OCI-LY7 (cell line): ENCODE results near the gene MRPL3. TPM values are rescaled to one million over a fixed set of nuclear protein-coding genes. Genes with fewer than 3 reads are reported as not detected.

Source experiments
- BruUV-seq: library from RNA; stranded (reverse); fragments of 400-500 nt; replicated peaks from 2 replicates; lab custom pipeline; 2021; lab: Mats Ljungman, UMichigan
- CTCF ChIA-PET: fragments of 300-600 bp; sonication (Branson Sonifier 250); formaldehyde crosslinking; loops from one replicate; lab custom pipeline; 2022; ENCODE audit warnings: antibody characterized with exemption; ENCODE audit not compliant: unreplicated experiment; lab: Charles Lee
- POLR2A ChIA-PET: fragments of 300-600 bp; sonication (Branson Sonifier 250); formaldehyde crosslinking; loops from one replicate; lab custom pipeline; 2022; ENCODE audit warnings: antibody characterized with exemption; lab: Charles Lee
- DNase-seq: peaks from one replicate; pipeline ENCODE4 v3.0.0-alpha.2; 2015; ENCODE audit warnings: low spot score
- H2AFZ ChIP-seq: fragments of 200-600 bp; sonication (generic), shearing (Covaris generic); 2 replicates; pipeline ENCODE4 v1.6.1; 2014; ENCODE audit warnings: mild to moderate bottlenecking, antibody characterized with exemption, low read length, moderate library complexity
- H3K27ac ChIP-seq: fragments of 200-600 bp; sonication (generic); 2 replicates; pipeline ENCODE4 v1.5.1; 2014; ENCODE audit warnings: mixed run types, low read depth, mild to moderate bottlenecking, moderate library complexity, low read length, inconsistent platforms; ENCODE audit not compliant: poor library complexity, severe bottlenecking
- H3K36me3 ChIP-seq: fragments of 200-600 bp; sonication (generic); 2 replicates; pipeline ENCODE4 v1.6.1; 2014; ENCODE audit warnings: mild to moderate bottlenecking, antibody characterized with exemption, low read length, moderate library complexity, mixed read lengths; ENCODE audit not compliant: insufficient read depth
- H3K4me1 ChIP-seq: fragments of 200-600 bp; sonication (generic); 2 replicates; pipeline ENCODE4 v1.5.1; 2014; ENCODE audit warnings: mild to moderate bottlenecking, low read length; ENCODE audit not compliant: insufficient read depth, poor library complexity, severe bottlenecking
- H3K4me2 ChIP-seq: fragments of 200-600 bp; sonication (generic); 2 replicates; pipeline ENCODE4 v1.6.1; 2014; ENCODE audit warnings: mild to moderate bottlenecking, low read length
- H3K4me3 ChIP-seq: fragments of 200-600 bp; sonication (generic); 2 replicates; pipeline ENCODE4 v1.5.1; 2014; ENCODE audit warnings: mild to moderate bottlenecking, low read depth, low read length; ENCODE audit not compliant: poor library complexity, severe bottlenecking
- H3K79me2 ChIP-seq: fragments of 200-600 bp; sonication (generic); 2 replicates; pipeline ENCODE4 v1.6.1; 2016; ENCODE audit warnings: low read depth, mild to moderate bottlenecking, low read length, moderate library complexity, mixed read lengths; ENCODE audit not compliant: insufficient read depth
- H3K9me2 ChIP-seq: fragments of 200-600 bp; sonication (generic); 2 replicates; pipeline ENCODE4 v1.6.1; 2016; ENCODE audit warnings: mild to moderate bottlenecking, low read length, mixed read lengths; ENCODE audit not compliant: insufficient read depth
- H3K9me3 ChIP-seq: fragments of 200-600 bp; sonication (generic); 2 replicates; pipeline ENCODE4 v1.6.1; 2014; ENCODE audit warnings: mild to moderate bottlenecking, mixed run types, low read length, mixed read lengths
- H4K20me1 ChIP-seq: fragments of 200-600 bp; sonication (generic); 2 replicates; pipeline ENCODE4 v1.6.1; 2014; ENCODE audit warnings: mild to moderate bottlenecking, antibody characterized with exemption, low read length, moderate library complexity, mixed read lengths; ENCODE audit not compliant: insufficient read depth
- CTCF ChIP-seq: fragments of 200-600 bp; sonication (generic); conservative IDR thresholded peaks from 2 replicates; pipeline ENCODE4 v1.5.1; 2014; ENCODE audit warnings: mild to moderate bottlenecking, antibody characterized with exemption, low read length, moderate library complexity, mixed read lengths
- EZH2phosphoT487 ChIP-seq: fragments of 200-600 bp; sonication (generic); IDR thresholded peaks from 2 replicates; pipeline ENCODE4 v1.6.1; 2018; ENCODE audit warnings: low read depth, borderline replicate concordance, mild to moderate bottlenecking, mixed run types, antibody characterized with exemption, low read length, moderate library complexity, mixed read lengths
- intact Hi-C: fragments of 100-400 bp; cut with micrococcal nuclease; formaldehyde crosslinking; loops from one replicate; pipeline ENCODE4 v1.10.0; 2022; ENCODE audit not compliant: unreplicated experiment
- total RNA-seq, 2 experiments: library from RNA; depleted of rRNA in 1 of 2; stranded (reverse); fragments of >200 nt in 1 of 2; shearing (Covaris generic) in 1 of 2; gene quantifications; 2 replicates each; pipeline ENCODE4 v1.2.3, GENCODE V29; 2014 to 2022

The MRPL3 gene
- total RNA-seq, 2 experiments from 2014 or later: 121 to 133 TPM

GRCh38 chr3:131457220-131457619 is 45.6 kb downstream of the MRPL3 start:
- no peak overlapping the region for H3K4me2 ChIP-seq
- H3K9me2 ChIP-seq: no peaks in the 10 kb centered on the region
- H3K9me3 ChIP-seq: no peaks in the 10 kb centered on the region
- ChIA-PET POLR2A (interaction anchor here (1.6 kb wide), 1 partner anchor 15 kb away, joined by 5 read pairs; no protein-coding TSS in a partner anchor), CTCF (no interaction called here)
- H3K27ac ChIP-seq: no peak overlapping the region
- intact Hi-C loops: no loop called here
- no peak overlapping the region for H2AFZ ChIP-seq
- no peaks in the 10 kb centered on the region for H3K4me1 ChIP-seq
- H4K20me1 ChIP-seq: no peaks in the 10 kb centered on the region
- peaks cover 36% of the 10 kb centered on the region for H3K36me3 ChIP-seq
- TF ChIP-seq EZH2phosphoT487 (no peak), CTCF (no peak)
- H3K79me2 ChIP-seq: no peaks in the 10 kb centered on the region
- no TSS peak for BruUV-seq
- DNase-seq: no peak
- no peak overlapping the region for H3K4me3 ChIP-seq

- no peaks in the 10 kb centered on the region for H3K9me3 ChIP-seq
- no peak overlapping the region for H3K4me3 ChIP-seq
- POLR2A ChIA-PET: no interaction called here
- H3K9me2 ChIP-seq: 0 out of 2 replicates have a peak, but pooled peaks cover 3% of the 10 kb centered on the region
- intact Hi-C loops: no loop called here
- no TSS peak for BruUV-seq
- no peaks in the 10 kb centered on the region for H4K20me1 ChIP-seq
- H3K79me2 ChIP-seq: no peaks in the 10 kb centered on the region
- H3K36me3 ChIP-seq: peaks cover 10% of the 10 kb centered on the region
- H3K4me2 ChIP-seq: no peak overlapping the region
- no peaks in the 10 kb centered on the region for H3K4me1 ChIP-seq
- no peak overlapping the region for H3K27ac ChIP-seq
- no peak for TF ChIP-seq EZH2phosphoT487
- TF ChIP-seq CTCF: no peak
- DNase-seq: no peak
- no peak overlapping the region for H2AFZ ChIP-seq
- CTCF ChIA-PET: no interaction called here
Observed at GRCh38 chr3:131454501-131454900, 48.3 kb downstream of the MRPL3 start.

- no peaks in the 10 kb centered on the region for H3K79me2 ChIP-seq
- peaks cover 2% of the 10 kb centered on the region; the same call in 1 of the 2 replicates for H3K36me3 ChIP-seq
- H3K4me2 ChIP-seq: no peak overlapping the region
- no TSS peak for BruUV-seq
- ChIA-PET POLR2A (interaction anchor here (0.7 kb wide), 1 partner anchor 20 kb away, joined by 3 read pairs; no protein-coding TSS in a partner anchor), CTCF (no interaction called here)
- no peaks in the 10 kb centered on the region for H3K9me3 ChIP-seq
- intact Hi-C loops: no loop called here
- DNase-seq: no peak
- no peak overlapping the region for H3K4me3 ChIP-seq
- no peaks in the 10 kb centered on the region for H4K20me1 ChIP-seq
- 0 out of 2 replicates have a peak, but pooled peaks cover 3% of the 10 kb centered on the region for H3K9me2 ChIP-seq
- H3K4me1 ChIP-seq: no peaks in the 10 kb centered on the region
- TF ChIP-seq CTCF: no peak
- no peak overlapping the region for H2AFZ ChIP-seq
- H3K27ac ChIP-seq: no peak overlapping the region
Observed at GRCh38 chr3:131453533-131453932, 49.2 kb downstream of the MRPL3 start.
